Activated T-cell treated with anti-CD3 and anti-CD28 coated beads, Interleukin-2, amount 50 U/mL, for 24 hours (primary cell): ENCODE results near the gene ASAP2.
A peak's percentile ranks its signal among the peaks of the same experiment; 100 is the strongest.

Experiments used
- DNase-seq: peaks from one replicate; pipeline ENCODE4 v3.0.0-alpha.2; 2020
- H3K27ac Mint-ChIP-seq: 2 replicates; pipeline ENCODE4 v1.8.0; 2020; ENCODE audit warnings: mild to moderate bottlenecking, mixed read lengths
- H3K27me3 Mint-ChIP-seq: 2 replicates; pipeline ENCODE4 v1.8.0; 2020; ENCODE audit warnings: mixed read lengths
- H3K36me3 Mint-ChIP-seq: 2 replicates; pipeline ENCODE4 v1.8.0; 2020; ENCODE audit warnings: low read depth, mixed read lengths
- H3K4me1 Mint-ChIP-seq: 2 replicates; pipeline ENCODE4 v1.8.0; 2020; ENCODE audit warnings: low read depth, mixed read lengths
- H3K4me3 Mint-ChIP-seq: 2 replicates; pipeline ENCODE4 v1.8.0; 2020; ENCODE audit warnings: mild to moderate bottlenecking, moderate library complexity, mixed read lengths
- H3K9me3 Mint-ChIP-seq: 2 replicates; pipeline ENCODE4 v1.8.0; 2020; ENCODE audit warnings: mixed read lengths

Gene ASAP2

DNA sequence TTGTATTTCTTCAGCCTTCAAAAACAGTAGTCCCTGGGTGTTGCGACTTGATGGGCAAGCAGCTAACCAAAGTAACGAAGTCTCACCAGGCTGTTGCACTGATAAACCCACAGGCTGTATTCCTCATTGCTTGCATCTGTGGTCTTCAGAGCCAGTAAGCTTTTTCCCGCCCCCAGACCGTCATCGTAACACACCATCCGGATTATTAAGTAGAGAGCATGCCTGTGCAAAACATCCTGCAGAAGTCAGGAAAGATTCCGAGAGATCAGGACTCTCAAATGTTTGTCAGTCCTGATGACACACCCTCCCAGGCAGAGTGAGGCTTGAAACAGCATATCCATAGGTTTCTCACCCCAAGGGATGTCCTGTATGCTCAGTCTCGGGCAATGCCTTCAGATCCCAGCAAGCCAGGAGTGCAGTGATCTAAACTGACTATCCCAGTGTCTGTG, 200.8 kb downstream of the ASAP2 start:
- Mint-ChIP-seq H3K36me3 (peaks cover 67% of the 10 kb centered on the region), H3K27me3 (no peaks in the 10 kb centered on the region)

DNA sequence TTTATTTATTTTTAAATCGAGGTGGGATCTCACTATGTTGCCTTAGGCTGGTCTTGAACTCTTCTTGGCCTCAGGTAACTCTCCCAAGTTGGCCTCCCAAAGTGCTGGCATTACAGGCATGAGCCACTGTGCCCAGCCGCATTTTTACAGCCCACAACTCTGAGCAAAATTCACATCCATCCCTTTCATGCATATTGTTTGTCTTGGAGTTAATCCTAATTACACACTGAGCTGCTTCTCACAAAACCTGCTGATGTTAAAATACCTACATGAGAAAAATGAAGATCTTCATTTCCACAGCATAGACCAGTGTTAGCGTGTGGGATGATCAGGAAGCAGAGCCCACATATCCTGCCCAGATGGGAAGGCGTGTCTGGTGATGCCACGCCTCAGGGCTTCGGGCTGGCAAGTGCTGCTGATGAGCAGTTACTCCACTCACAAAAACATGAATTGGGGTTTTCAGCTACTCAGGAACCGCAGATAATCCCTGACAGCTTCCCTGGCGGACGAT, 202.1 kb downstream of the ASAP2 start:
- Mint-ChIP-seq H3K27ac (no peak overlapping the region), H3K27me3 (no peaks in the 10 kb centered on the region), H3K9me3 (no peaks in the 10 kb centered on the region), H3K4me1 (peaks cover under 1% of the 10 kb centered on the region), H3K36me3 (peaks cover 73% of the 10 kb centered on the region), H3K4me3 (no peak overlapping the region)
- no peak for DNase-seq

More for the DNA sequence above, 200.8 kb downstream of the ASAP2 start:
- no peak for DNase-seq
- no peak overlapping the region for H3K27ac Mint-ChIP-seq
- no peaks in the 10 kb centered on the region for H3K4me1 Mint-ChIP-seq
- no peaks in the 10 kb centered on the region for H3K9me3 Mint-ChIP-seq
- no peak overlapping the region for H3K4me3 Mint-ChIP-seq

DNA sequence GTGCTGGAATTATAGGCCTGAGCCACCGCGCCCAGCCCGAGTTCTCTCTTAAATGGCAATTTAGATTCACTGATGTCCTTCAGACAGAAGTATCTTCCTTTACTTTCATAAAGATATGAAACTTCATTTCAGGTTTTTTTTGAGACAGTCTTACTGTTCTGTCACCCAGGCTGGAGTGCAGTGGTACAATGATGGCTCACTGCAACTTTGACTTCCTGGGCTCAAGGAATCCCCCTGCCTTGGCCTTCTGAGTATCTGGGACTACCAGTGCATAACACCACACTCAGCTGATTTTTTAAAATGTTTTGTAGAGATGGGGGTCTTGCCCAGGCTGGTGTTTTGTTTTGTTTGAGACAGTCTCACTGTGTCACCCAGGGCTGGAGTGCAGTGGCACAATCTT, 203.5 kb downstream of the ASAP2 start:
- Mint-ChIP-seq H3K4me3 (no peak overlapping the region), H3K36me3 (peaks cover 85% of the 10 kb centered on the region), H3K4me1 (peaks cover 8% of the 10 kb centered on the region), H3K27me3 (no peaks in the 10 kb centered on the region), H3K27ac (no peak overlapping the region), H3K9me3 (no peaks in the 10 kb centered on the region)
- no peak for DNase-seq

- no peak overlapping the region for H3K27ac Mint-ChIP-seq
- peaks cover 91% of the 10 kb centered on the region for H3K36me3 Mint-ChIP-seq
- peaks cover 25% of the 10 kb centered on the region for H3K4me1 Mint-ChIP-seq
- no peaks in the 10 kb centered on the region for H3K27me3 Mint-ChIP-seq
- no peak for DNase-seq
- no peaks in the 10 kb centered on the region for H3K9me3 Mint-ChIP-seq
- H3K4me3 Mint-ChIP-seq: no peak overlapping the region
Measured at GRCh38 chr2:9412781-9413180, 206.2 kb downstream of the ASAP2 start.

DNA sequence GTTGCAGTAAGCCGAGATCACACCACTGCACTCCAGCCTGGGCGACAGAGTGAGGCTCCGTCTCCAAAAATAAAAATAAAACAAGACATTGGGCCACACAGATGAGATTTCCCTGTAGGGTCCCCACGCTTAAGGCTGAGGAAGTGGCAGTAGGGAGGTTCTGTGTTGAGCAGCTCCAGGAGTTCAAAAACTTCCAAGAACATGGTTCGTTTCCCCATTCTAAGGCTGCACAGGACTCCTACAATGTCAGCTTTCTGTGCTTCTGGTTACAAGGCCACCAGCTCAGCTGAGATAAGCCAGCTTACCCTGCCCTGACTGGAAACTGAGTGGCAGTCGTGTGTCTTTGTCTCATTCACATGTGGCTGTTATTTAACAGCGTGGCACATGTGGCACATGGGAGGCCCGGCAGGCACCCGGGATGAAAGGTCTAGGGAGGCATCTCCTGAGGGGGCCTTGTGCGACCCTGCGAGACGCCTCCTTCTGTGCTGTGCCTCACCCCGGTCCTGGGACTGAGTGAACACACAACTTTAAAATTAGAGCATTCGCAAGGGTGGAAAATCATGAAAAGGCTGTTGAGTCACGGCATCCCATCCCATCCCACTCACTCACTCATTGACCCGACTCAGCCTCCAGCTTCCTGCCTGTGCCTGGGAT, 209.0 kb downstream of the ASAP2 start:
- Mint-ChIP-seq H3K9me3 (no peaks in the 10 kb centered on the region), H3K4me1 (peaks cover 50% of the 10 kb centered on the region), H3K27me3 (no peaks in the 10 kb centered on the region), H3K27ac (peak overlapping the region; percentile 61), H3K4me3 (no peak overlapping the region), H3K36me3 (peaks cover 88% of the 10 kb centered on the region)
- no peak for DNase-seq

- Mint-ChIP-seq H3K27me3 (no peaks in the 10 kb centered on the region), H3K27ac (peak overlapping the region; percentile 61), H3K4me3 (no peak overlapping the region), H3K9me3 (no peaks in the 10 kb centered on the region), H3K36me3 (peaks cover 83% of the 10 kb centered on the region), H3K4me1 (peaks cover 55% of the 10 kb centered on the region)
- no peak for DNase-seq
Measured at GRCh38 chr2:9416267-9416961, 209.8 kb downstream of the ASAP2 start.

DNA sequence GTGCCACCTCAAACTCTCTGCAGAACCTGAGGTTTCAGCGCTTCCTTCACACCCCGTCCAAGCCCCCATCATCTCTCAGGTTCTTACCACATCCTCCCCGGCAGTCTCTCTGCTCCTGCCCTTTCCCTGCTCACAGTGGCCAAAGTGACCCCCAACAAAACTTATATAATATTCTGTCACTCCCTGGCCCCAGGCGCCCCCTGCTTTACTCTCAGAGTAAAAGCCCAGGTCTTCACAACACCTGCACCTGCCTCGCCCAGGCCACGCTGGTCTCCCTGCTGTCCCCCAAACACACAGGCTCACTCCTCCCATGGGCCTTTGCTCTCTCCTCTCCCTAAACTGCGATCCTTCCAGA, 210.3 kb downstream of the ASAP2 start:
- H3K27me3 Mint-ChIP-seq: no peaks in the 10 kb centered on the region
- no peak overlapping the region for H3K4me3 Mint-ChIP-seq
- peaks cover 82% of the 10 kb centered on the region for H3K36me3 Mint-ChIP-seq

GRCh38 chr2:9417725-9418124, 211.1 kb downstream of the ASAP2 start:
- DNase-seq: no peak
- Mint-ChIP-seq H3K4me1 (peaks cover 67% of the 10 kb centered on the region), H3K4me3 (no peak overlapping the region), H3K36me3 (peaks cover 83% of the 10 kb centered on the region), H3K27me3 (no peaks in the 10 kb centered on the region), H3K9me3 (no peaks in the 10 kb centered on the region), H3K27ac (no peak overlapping the region)

More for the DNA sequence above, 210.3 kb downstream of the ASAP2 start:
- Mint-ChIP-seq H3K4me1 (peaks cover 59% of the 10 kb centered on the region), H3K27ac (peak overlapping the region; percentile 30), H3K9me3 (no peaks in the 10 kb centered on the region)
- DNase-seq: no peak

DNA sequence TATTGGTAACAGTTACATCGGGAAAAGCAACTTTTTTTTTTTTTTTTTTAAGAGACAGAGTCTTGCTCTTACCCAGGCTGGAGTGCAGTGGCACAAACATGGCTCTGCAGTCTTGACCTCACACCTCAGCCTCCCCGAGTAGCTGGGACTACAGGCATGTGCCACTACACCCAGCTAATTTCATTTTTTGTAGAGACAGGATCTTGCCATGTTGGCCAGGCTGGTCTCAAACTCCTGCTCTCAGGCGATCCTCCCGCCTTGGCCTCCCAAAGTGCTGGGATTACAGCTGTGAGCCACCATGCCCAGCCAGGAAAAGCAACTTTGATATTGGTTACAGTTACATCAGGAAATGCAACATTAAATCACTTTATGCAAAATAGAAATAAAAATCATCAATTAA, 212.1 kb downstream of the ASAP2 start:
- no peak for DNase-seq
- Mint-ChIP-seq H3K27ac (peak overlapping the region; percentile 68), H3K36me3 (peaks cover 77% of the 10 kb centered on the region), H3K27me3 (no peaks in the 10 kb centered on the region), H3K4me1 (peaks cover 67% of the 10 kb centered on the region), H3K4me3 (no peak overlapping the region), H3K9me3 (no peaks in the 10 kb centered on the region)

- peaks cover 69% of the 10 kb centered on the region for H3K36me3 Mint-ChIP-seq
- H3K4me1 Mint-ChIP-seq: peaks cover 62% of the 10 kb centered on the region
- no peak overlapping the region for H3K4me3 Mint-ChIP-seq
- no peaks in the 10 kb centered on the region for H3K9me3 Mint-ChIP-seq
- no peak for DNase-seq
- no peaks in the 10 kb centered on the region for H3K27me3 Mint-ChIP-seq
- peak overlapping the region; percentile 68 for H3K27ac Mint-ChIP-seq
Measured at GRCh38 chr2:9419541-9419940, 212.9 kb downstream of the ASAP2 start.

- Mint-ChIP-seq H3K4me1 (peaks cover 60% of the 10 kb centered on the region), H3K9me3 (no peaks in the 10 kb centered on the region), H3K27ac (no peak overlapping the region), H3K36me3 (peaks cover 62% of the 10 kb centered on the region), H3K27me3 (no peaks in the 10 kb centered on the region), H3K4me3 (peak overlapping the region; percentile 25)
- no peak for DNase-seq
Measured at GRCh38 chr2:9420495-9420894, 213.9 kb downstream of the ASAP2 start.

- no peak overlapping the region for H3K4me3 Mint-ChIP-seq
- no peaks in the 10 kb centered on the region for H3K9me3 Mint-ChIP-seq
- peaks cover 42% of the 10 kb centered on the region for H3K36me3 Mint-ChIP-seq
- peak; percentile 70 for DNase-seq
- H3K27me3 Mint-ChIP-seq: no peaks in the 10 kb centered on the region
- peak overlapping the region; percentile 94 for H3K27ac Mint-ChIP-seq
- H3K4me1 Mint-ChIP-seq: peaks cover 44% of the 10 kb centered on the region
Measured at GRCh38 chr2:9422321-9423099, 215.9 kb downstream of the ASAP2 start.

- peak; percentile 98 for DNase-seq
- Mint-ChIP-seq H3K4me1 (peaks cover 39% of the 10 kb centered on the region), H3K27ac (peak within 1 kb of the TSS; percentile 94)
Measured at GRCh38 chr2:9423100-9423921, 216.7 kb downstream of the ASAP2 start, which contains the start of the genes CPSF3 and ITGB1BP1. Gene CPSF3, plus strand, starts transcription at chr2:9423654. Its CDS starts 120 bp downstream, at chr2:9423774. Gene ITGB1BP1, minus strand, starts transcription at chr2:9423528. Its CDS starts 4,831 bp downstream, at chr2:9418697.

DNA sequence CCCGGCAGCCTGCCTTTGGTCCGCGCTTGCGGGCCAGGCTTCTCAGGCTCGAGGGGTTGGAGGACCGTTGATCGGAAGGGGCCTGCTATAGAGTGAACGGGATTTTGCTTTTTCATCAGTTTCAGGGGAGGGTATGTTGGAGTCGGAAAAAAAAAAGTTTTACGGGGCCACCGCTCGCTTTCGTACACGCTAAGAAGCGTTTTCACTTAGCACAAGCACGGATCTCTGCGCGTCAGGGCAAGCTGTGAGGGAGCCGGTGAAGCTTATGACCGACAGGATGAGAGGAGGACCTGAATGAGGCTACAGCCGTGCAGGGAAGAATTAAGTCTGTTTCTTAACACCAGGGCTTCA, 217.3 kb downstream of the ASAP2 start:
- DNase-seq: no peak
- peaks cover 38% of the 10 kb centered on the region for H3K4me1 Mint-ChIP-seq
- H3K27ac Mint-ChIP-seq: no peak overlapping the region
- no peak overlapping the region for H3K4me3 Mint-ChIP-seq
- no peaks in the 10 kb centered on the region for H3K9me3 Mint-ChIP-seq
- peaks cover 34% of the 10 kb centered on the region for H3K36me3 Mint-ChIP-seq
- no peaks in the 10 kb centered on the region for H3K27me3 Mint-ChIP-seq

More at GRCh38 chr2:9423100-9423921, 216.7 kb downstream of the ASAP2 start, which contains the start of the genes CPSF3 and ITGB1BP1:
- Mint-ChIP-seq H3K27me3 (no peaks in the 10 kb centered on the region), H3K36me3 (peaks cover 34% of the 10 kb centered on the region), H3K4me3 (no peak within 1 kb of the TSS), H3K9me3 (no peaks in the 10 kb centered on the region)
